HG03571 (cell line): ENCODE measurements around the gene CACNA2D3.

Experiments
- ATAC-seq: cut with Tn5 transposase; IDR thresholded peaks from one replicate; pipeline ENCODE4 v1.9.1; 2021; ENCODE audit not compliant: unreplicated experiment

Gene CACNA2D3

GRCh38 chr3:55014906-55015305 is 892.6 kb downstream of the CACNA2D3 start:
- no peak for ATAC-seq

- ATAC-seq, result no peak
These were observed 895.5 kb downstream of the CACNA2D3 start for GRCh38 chr3:55017876-55018275.

- ATAC-seq, result no peak
These were observed 908.6 kb downstream of the CACNA2D3 start for GRCh38 chr3:55030938-55031337.

- ATAC-seq, result no peak
These were observed 914.7 kb downstream of the CACNA2D3 start for GRCh38 chr3:55036883-55037577.

- ATAC-seq, result no peak
These were observed 920.2 kb downstream of the CACNA2D3 start for GRCh38 chr3:55042591-55042990.

GRCh38 chr3:55044486-55044885 is 922.1 kb downstream of the CACNA2D3 start:
- ATAC-seq, result no peak

- ATAC-seq, result no peak
These were observed 936.8 kb downstream of the CACNA2D3 start for GRCh38 chr3:55059027-55059629.

- no peak for ATAC-seq
These were observed 938.8 kb downstream of the CACNA2D3 start for GRCh38 chr3:55060896-55061719.

- ATAC-seq, result no peak
These were observed 939.3 kb downstream of the CACNA2D3 start for GRCh38 chr3:55061720-55062034.

DNA sequence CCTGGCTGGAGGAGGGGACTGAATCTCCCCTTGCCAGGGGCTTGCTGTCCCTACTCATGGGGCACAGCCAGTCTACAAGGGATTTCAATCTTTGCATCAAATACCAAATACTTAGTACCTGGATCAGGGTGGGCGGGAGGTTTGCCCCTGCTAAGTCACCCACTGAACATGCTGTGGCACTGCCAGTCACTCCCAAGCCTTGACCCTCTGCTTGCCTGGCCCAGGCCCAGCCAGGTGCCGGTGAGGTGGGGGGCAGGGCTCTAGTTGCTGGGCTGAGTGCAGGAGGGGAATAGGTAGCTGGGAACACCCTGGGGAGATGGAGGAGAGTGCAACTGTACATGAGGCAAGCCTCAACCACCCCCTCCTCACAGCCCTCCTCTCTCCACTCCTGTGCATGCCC is 941.8 kb downstream of the CACNA2D3 start:
- no peak for ATAC-seq

GRCh38 chr3:55065331-55065730 is 943.0 kb downstream of the CACNA2D3 start:
- ATAC-seq, result no peak

GRCh38 chr3:55066551-55067047 is 944.2 kb downstream of the CACNA2D3 start:
- no peak for ATAC-seq

GRCh38 chr3:55069950-55070349 is 947.6 kb downstream of the CACNA2D3 start:
- no peak for ATAC-seq

GRCh38 chr3:55074796-55075195 is 952.4 kb downstream of the CACNA2D3 start:
- ATAC-seq, result no peak

GRCh38 chr3:55075846-55076245 is 953.5 kb downstream of the CACNA2D3 start:
- no peak for ATAC-seq

GRCh38 chr3:55077726-55078125 is 955.4 kb downstream of the CACNA2D3 start:
- no peak for ATAC-seq

- ATAC-seq, result no peak
These were observed 956.5 kb downstream of the CACNA2D3 start for GRCh38 chr3:55078876-55079275.

GRCh38 chr3:55085231-55085630 is 962.9 kb downstream of the CACNA2D3 start:
- no peak for ATAC-seq

DNA sequence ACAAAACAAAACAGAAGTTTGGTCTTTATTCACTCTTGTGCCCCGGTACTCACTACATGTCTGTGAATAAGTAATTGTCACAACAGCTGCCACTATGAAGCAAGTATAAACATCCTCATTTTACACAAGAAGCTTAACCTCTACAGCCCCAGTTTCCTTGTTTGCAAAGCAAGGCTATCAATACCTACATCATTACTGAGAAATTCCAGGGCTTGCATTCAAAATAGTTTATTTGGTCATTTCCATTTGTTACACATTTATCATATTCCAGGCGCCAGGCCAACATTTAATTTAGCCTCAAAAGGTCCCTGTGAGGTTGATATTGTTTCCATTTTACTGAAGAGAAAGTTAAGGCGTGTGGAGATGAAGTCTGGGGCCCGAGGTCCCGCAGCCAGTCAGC is 966.9 kb downstream of the CACNA2D3 start:
- no peak for ATAC-seq

- ATAC-seq, result no peak
These were observed 967.9 kb downstream of the CACNA2D3 start for GRCh38 chr3:55090291-55090690.

GRCh38 chr3:55090746-55091145 is 968.4 kb downstream of the CACNA2D3 start:
- ATAC-seq, result no peak
